DOHH2 (cell line): ENCODE measurements around the gene UGT2A2.

ENCODE experiments used
- EZH2phosphoT487 ChIP-seq: fragments of 200-600 bp; sonication (generic); IDR thresholded peaks from 2 replicates; pipeline ENCODE4 v1.6.1; 2017; ENCODE audit warnings: borderline replicate concordance, mild to moderate bottlenecking, antibody characterized with exemption, low read length, moderate library complexity, mixed read lengths
- TF ChIP-seq, protein P1 (sequence below): fragments of 200-600 bp; sonication (generic); IDR thresholded peaks from one replicate; pipeline ENCODE4 v1.5.1; 2014; ENCODE audit warnings: antibody characterized with exemption, mild to moderate bottlenecking, low read depth, low read length; ENCODE audit not compliant: poor library complexity, severe bottlenecking

DNA sequence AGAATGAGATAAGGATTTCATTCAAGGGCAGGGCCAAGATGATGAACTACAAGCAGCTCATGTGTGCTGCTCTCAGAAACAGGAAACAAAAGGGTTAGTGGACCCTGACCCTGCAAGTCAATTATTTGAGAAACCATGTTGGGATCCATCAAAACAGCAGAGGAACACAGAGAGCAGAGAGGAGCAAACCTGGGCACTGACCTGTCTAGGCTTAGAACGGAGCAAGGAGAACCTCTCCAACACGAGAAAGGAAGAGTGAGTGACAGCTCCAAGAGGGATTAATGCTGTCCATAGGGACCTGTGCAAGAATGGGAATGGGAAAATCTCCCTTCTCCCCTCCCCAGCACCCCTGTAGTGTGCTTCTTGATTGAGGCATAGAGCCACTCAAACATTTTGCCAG is 89.8 kb downstream of the UGT2A2 start:
- TF ChIP-seq, protein P1, sequence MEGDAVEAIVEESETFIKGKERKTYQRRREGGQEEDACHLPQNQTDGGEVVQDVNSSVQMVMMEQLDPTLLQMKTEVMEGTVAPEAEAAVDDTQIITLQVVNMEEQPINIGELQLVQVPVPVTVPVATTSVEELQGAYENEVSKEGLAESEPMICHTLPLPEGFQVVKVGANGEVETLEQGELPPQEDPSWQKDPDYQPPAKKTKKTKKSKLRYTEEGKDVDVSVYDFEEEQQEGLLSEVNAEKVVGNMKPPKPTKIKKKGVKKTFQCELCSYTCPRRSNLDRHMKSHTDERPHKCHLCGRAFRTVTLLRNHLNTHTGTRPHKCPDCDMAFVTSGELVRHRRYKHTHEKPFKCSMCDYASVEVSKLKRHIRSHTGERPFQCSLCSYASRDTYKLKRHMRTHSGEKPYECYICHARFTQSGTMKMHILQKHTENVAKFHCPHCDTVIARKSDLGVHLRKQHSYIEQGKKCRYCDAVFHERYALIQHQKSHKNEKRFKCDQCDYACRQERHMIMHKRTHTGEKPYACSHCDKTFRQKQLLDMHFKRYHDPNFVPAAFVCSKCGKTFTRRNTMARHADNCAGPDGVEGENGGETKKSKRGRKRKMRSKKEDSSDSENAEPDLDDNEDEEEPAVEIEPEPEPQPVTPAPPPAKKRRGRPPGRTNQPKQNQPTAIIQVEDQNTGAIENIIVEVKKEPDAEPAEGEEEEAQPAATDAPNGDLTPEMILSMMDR = no peak
- no peak for TF ChIP-seq EZH2phosphoT487
